Testis (tissue), 3 donors: ENCODE measurements around the gene LSMEM2. TPM values are rescaled to one million over a fixed set of nuclear protein-coding genes. Genes with fewer than 3 reads are reported as not detected.

Source experiments
- DNase-seq: peaks from one replicate; pipeline ENCODE4 v3.0.0-alpha.2; 2019
- H3K27ac ChIP-seq, 2 donors: fragments of 200-600 bp; sonication (generic); one replicate each; pipeline ENCODE4 v1.5.1; 2019
- H3K27me3 ChIP-seq: fragments of 200-600 bp; sonication (generic); one replicate; pipeline ENCODE4 v1.5.1; 2019
- H3K36me3 ChIP-seq: fragments of 200-600 bp; sonication (generic); one replicate; pipeline ENCODE4 v1.5.1; 2017; ENCODE audit warnings: low read depth; ENCODE audit errors: missing control alignments
- H3K4me1 ChIP-seq: fragments of 200-600 bp; sonication (generic); one replicate; pipeline ENCODE4 v1.5.1; 2019
- H3K4me3 ChIP-seq, 2 donors: fragments of 200-600 bp; sonication (generic); one replicate each; pipeline ENCODE4 v1.5.1; 2017 to 2019
- H3K9me3 ChIP-seq: fragments of 200-600 bp; sonication (generic); one replicate; pipeline ENCODE4 v1.5.1; 2017
- POLR2A ChIP-seq: fragments of 450-650 bp; IDR thresholded peaks from one replicate; pipeline ENCODE4 v1.6.1; 2017; ENCODE audit warnings: antibody characterized with exemption, mild to moderate bottlenecking, moderate library complexity
- WGBS, 2 donors: methylation state at CpG; one replicate each; pipeline ENCODE4 v1.1.5; 2018; 5-methylcytosine and 5-hydroxymethylcytosine counted together
- intact Hi-C: fragments of 100-400 bp; cut with DNase I; formaldehyde crosslinking; loops from one replicate; pipeline ENCODE4 v1.15.1; 2023; ENCODE audit warnings: low total_unique reads
- polyA plus RNA-seq: library from polyadenylated mRNA; stranded (reverse); fragments of 350-450 nt; fragmentation: Illumina TruSeq; extraction: RNeasy Lipid Tissue Mini Kit (QIAGEN cat#74804); gene quantifications from one replicate; pipeline ENCODE4 v1.2.3, GENCODE V29; 2014; ENCODE audit warnings: low read depth, low replicate concordance; ENCODE audit not compliant: insufficient read depth
- total RNA-seq, 2 donors: library from RNA; depleted of rRNA; stranded (reverse); fragments of >200 nt; gene quantifications; one replicate each; pipeline ENCODE4 v1.2.3, GENCODE V29; 2016
- TF ChIP-seq, protein P1 (sequence below), 3 experiments: fragments of 450-650 bp in 2 of 3; fragments of 200-600 bp in 1 of 3; sonication (generic) in 1 of 3; IDR thresholded peaks; one replicate each; pipeline ENCODE4 v1.5.1; 2016 to 2019; ENCODE audit warnings: antibody characterized with exemption in 3 of 3, mild to moderate bottlenecking in 2 of 3, moderate library complexity in 1 of 3

The LSMEM2 gene
- total and polyA plus RNA-seq, 3 donors from 2014 or later: 1.5 to 3.2 (median 2.6) TPM

GRCh38 chr3:50262778-50263177, 16.1 kb upstream of the LSMEM2 start:
- Histone ChIP-seq H3K27me3 (no peaks in the 10 kb centered on the region), H3K9me3 (no peaks in the 10 kb centered on the region), H3K27ac (no peak overlapping the region), H3K4me3 (no peak overlapping the region), H3K4me1 (peaks cover 60% of the 10 kb centered on the region), H3K36me3 (no peaks in the 10 kb centered on the region)
- TF ChIP-seq, protein P1, sequence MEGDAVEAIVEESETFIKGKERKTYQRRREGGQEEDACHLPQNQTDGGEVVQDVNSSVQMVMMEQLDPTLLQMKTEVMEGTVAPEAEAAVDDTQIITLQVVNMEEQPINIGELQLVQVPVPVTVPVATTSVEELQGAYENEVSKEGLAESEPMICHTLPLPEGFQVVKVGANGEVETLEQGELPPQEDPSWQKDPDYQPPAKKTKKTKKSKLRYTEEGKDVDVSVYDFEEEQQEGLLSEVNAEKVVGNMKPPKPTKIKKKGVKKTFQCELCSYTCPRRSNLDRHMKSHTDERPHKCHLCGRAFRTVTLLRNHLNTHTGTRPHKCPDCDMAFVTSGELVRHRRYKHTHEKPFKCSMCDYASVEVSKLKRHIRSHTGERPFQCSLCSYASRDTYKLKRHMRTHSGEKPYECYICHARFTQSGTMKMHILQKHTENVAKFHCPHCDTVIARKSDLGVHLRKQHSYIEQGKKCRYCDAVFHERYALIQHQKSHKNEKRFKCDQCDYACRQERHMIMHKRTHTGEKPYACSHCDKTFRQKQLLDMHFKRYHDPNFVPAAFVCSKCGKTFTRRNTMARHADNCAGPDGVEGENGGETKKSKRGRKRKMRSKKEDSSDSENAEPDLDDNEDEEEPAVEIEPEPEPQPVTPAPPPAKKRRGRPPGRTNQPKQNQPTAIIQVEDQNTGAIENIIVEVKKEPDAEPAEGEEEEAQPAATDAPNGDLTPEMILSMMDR (IDR thresholded peaks at IDR 0.05): no peak
- TF ChIP-seq POLR2A: no peak
- intact Hi-C loops: no loop called here
- 82 to 85% methylated on average over 7 of the region's 7 CpGs for WGBS, 2 donors
- DNase-seq: no peak

DNA sequence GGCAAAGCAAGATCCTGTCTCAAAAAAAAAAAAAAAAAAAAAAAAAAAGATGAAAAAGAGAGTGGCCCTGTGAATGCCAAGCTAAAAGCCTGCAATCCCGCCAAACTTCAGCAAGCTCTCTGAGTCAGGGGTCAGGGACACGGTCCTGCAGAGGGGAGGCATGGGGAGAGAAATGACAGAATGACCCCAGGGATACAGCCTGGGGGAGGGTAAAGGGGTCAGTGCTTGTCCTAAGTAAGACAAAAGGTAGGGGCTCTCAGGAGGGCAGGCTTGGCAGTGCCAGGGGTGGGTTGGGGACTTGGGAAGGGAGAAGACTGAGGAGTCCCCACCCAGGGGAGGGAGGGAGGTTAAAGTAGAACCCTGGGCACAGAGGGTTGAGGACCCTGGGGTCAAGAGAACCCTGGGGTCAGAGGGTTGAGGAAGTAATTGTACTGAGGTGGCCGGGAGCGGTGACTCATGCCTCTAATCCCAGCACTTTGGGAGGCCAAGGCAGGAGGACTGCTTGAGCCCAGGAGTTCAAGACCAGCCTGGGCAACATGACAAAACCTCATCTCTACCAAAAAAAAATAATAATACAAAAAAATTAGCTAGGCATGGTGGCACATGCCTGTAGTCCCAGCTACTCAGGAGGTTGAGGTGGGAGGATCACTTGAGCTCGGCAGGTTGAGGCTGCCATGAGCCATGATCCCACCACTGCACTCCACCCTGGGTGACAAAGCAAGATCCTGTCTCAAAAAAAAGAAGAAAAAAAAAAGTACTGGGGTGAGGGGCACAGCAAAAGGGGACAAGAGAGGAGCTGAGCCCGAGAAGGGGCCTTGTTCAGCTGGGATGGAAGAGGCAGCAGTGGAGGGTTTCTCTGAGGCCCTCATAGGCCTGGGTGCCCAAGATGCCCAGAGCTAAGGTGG, 15.2 kb upstream of the LSMEM2 start:
- WGBS, 2 donors: 59 to 71% methylated on average over 6 of the region's 6 CpGs
- H3K4me1 ChIP-seq: peaks cover 66% of the 10 kb centered on the region

DNA sequence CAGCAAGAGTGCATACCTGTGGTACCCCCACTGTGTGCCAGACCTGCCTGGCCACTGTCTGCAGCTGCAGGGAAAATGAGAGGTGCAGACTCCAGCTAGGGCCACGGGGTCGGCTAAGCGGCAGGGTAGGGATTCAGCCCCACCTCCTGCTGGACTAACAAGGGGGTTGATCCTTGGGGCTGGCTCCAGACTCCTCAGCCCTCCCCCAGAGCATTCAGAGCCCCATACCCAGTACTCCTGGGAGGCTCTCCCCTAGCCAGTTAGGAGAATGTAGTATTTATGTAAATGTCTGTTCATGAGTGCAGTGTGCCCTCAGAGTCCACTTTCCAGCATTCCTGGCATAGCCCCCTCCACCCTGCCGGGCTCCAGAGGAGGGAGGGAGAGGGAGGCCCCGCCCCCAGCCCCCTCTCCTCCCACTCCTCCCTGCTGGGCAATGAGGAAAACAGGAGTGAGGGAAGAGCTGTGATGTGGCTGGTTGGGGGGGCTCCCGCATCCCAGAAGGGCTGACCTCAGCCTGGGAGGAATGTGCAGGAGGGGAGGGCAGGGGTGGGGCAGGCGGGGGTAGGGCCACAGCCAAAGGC, 14.4 kb upstream of the LSMEM2 start:
- intact Hi-C loops: no loop called here
- Histone ChIP-seq H3K36me3 (no peaks in the 10 kb centered on the region), H3K4me1 (peaks cover 70% of the 10 kb centered on the region), H3K27me3 (no peaks in the 10 kb centered on the region), H3K9me3 (no peaks in the 10 kb centered on the region), H3K27ac (peak overlapping the region; percentile 71 to 72), H3K4me3 (no peak overlapping the region)
- DNase-seq: peak; percentile 74
- TF ChIP-seq, protein P1 (IDR thresholded peaks at IDR 0.05): no peak
- TF ChIP-seq POLR2A: no peak
- WGBS, 2 donors: 34 to 50% methylated on average over 7 of the region's 7 CpGs

More for the DNA sequence above, 15.2 kb upstream of the LSMEM2 start:
- TF ChIP-seq, protein P1 (IDR thresholded peaks at IDR 0.05): no peak
- no peak for TF ChIP-seq POLR2A
- H3K4me3 ChIP-seq: no peak overlapping the region
- no peak for DNase-seq
- intact Hi-C loops: no loop called here
- H3K36me3 ChIP-seq: no peaks in the 10 kb centered on the region
- no peaks in the 10 kb centered on the region for H3K27me3 ChIP-seq
- no peaks in the 10 kb centered on the region for H3K9me3 ChIP-seq
- H3K27ac ChIP-seq: peak overlapping the region; percentile 66 to 72

GRCh38 chr3:50264964-50265485, 13.9 kb upstream of the LSMEM2 start:
- H3K27me3 ChIP-seq: no peaks in the 10 kb centered on the region
- intact Hi-C loops: no loop called here
- H3K27ac ChIP-seq: peak overlapping the region; percentile 71 to 72
- TF ChIP-seq POLR2A: no peak
- TF ChIP-seq, protein P1 (IDR thresholded peaks at IDR 0.05): no peak
- no peak for DNase-seq
- 67 to 68% methylated on average over 4 to 7 of the region's 7 CpGs for WGBS, 2 donors
- H3K4me3 ChIP-seq: no peak overlapping the region
- H3K4me1 ChIP-seq: peaks cover 69% of the 10 kb centered on the region
- H3K9me3 ChIP-seq: no peaks in the 10 kb centered on the region
- no peaks in the 10 kb centered on the region for H3K36me3 ChIP-seq
